Vagina (tissue), 2 donors: ENCODE results near the gene LRRC43.

Source experiments
- CTCF ChIP-seq, 3 experiments: fragments of 450-650 bp in 2 of 3; fragments of 200-600 bp in 1 of 3; sonication (generic) in 1 of 3; IDR thresholded peaks; one replicate each; pipeline ENCODE4 v1.5.1; 2017 to 2019; ENCODE audit warnings: antibody characterized with exemption in 3 of 3, mild to moderate bottlenecking in 2 of 3, moderate library complexity in 2 of 3
- POLR2A ChIP-seq, 2 donors: fragments of 450-650 bp; IDR thresholded peaks; one replicate each; pipeline ENCODE4 v1.6.1; 2017; ENCODE audit warnings: antibody characterized with exemption in 2 of 2, mild to moderate bottlenecking in 2 of 2, moderate library complexity in 2 of 2

GRCh38 chr12:122192441-122192840, 9.5 kb downstream of the LRRC43 start:
- TF ChIP-seq CTCF (IDR thresholded peaks at IDR 0.05): no peak
- TF ChIP-seq POLR2A (IDR thresholded peaks at IDR 0.05): no peak
